H1 (cell line): Measurements from ENCODE around the gene LDLR. TPM values are rescaled to one million over a fixed set of nuclear protein-coding genes. Genes with fewer than 3 reads are reported as not detected.
"Not testable (repeated sequence)": the region's sequence is repeated elsewhere in the genome, so short reads cannot be mapped to it uniquely, and the experiment has no call there.

ENCODE experiments used
- CTCF ChIA-PET: fragments of 300-600 bp; sonication (Branson Sonifier 250); formaldehyde crosslinking; loops from one replicate; lab custom pipeline; 2021; ENCODE audit not compliant: partially characterized antibody; lab: Charles Lee
- POLR2A ChIA-PET: fragments of 300-600 bp; sonication (Branson Sonifier 250); formaldehyde crosslinking; loops from one replicate; lab custom pipeline; 2021; ENCODE audit warnings: inconsistent platforms; ENCODE audit not compliant: partially characterized antibody; lab: Charles Lee
- DNase-seq, 2 experiments: peaks; one replicate each; pipeline versions ENCODE4 v3.0.0 to v3.0.0-alpha.2; 2010 to 2022; ENCODE audit warnings: low spot score in 2 of 2, low read depth in 1 of 2, mixed read lengths in 1 of 2
- FAIRE-seq: peaks from 2 replicates; lab custom pipeline; 2011; peaks lifted over from hg19 to GRCh38; lab: Jason Lieb, UNC
- H2AFZ ChIP-seq: 2 replicates; pipeline ENCODE4 v1.8.1; 2012; ENCODE audit warnings: low read length, inconsistent platforms
- H2AK5ac ChIP-seq: 2 replicates; pipeline ENCODE4 v1.6.1; 2013; ENCODE audit warnings: low read depth, low read length
- H2BK120ac ChIP-seq: replicated peaks from 2 replicates; pipeline ENCODE3; 2013; ENCODE audit warnings: low read depth, low read length, inconsistent platforms
- H2BK12ac ChIP-seq: 2 replicates; pipeline ENCODE4 v1.6.1; 2013; ENCODE audit warnings: low read depth, low read length
- H2BK15ac ChIP-seq: 2 replicates; pipeline ENCODE4 v1.6.1; 2013; ENCODE audit warnings: low read length
- H2BK20ac ChIP-seq: 2 replicates; pipeline ENCODE4 v1.6.1; 2013; ENCODE audit warnings: low read length
- H2BK5ac ChIP-seq: 2 replicates; pipeline ENCODE4 v1.6.1; 2013; ENCODE audit warnings: low read depth, low read length
- H3K14ac ChIP-seq: 2 replicates; pipeline ENCODE4 v1.6.1; 2013; ENCODE audit warnings: inconsistent platforms; ENCODE audit not compliant: insufficient read length
- H3K18ac ChIP-seq: 2 replicates; pipeline ENCODE4 v1.6.1; 2013; ENCODE audit warnings: low read length; ENCODE audit errors: extremely low read depth
- H3K23ac ChIP-seq: 2 replicates; pipeline ENCODE4 v1.6.1; 2013; ENCODE audit warnings: inconsistent platforms; ENCODE audit not compliant: insufficient read length
- H3K23me2 ChIP-seq: 2 replicates; pipeline ENCODE4 v1.6.1; 2013; ENCODE audit warnings: low read depth, low read length
- H3K27ac ChIP-seq: 2 replicates; pipeline ENCODE4 v1.6.1; 2011; ENCODE audit warnings: low read depth, low read length, inconsistent platforms
- H3K27me3 ChIP-seq, 4 experiments: replicated peaks in 1 of 4; 1 replicate in 1 of 4; 2 replicates in 3 of 4; pipeline versions ENCODE4 v1.6.1 to v1.8.1; 2011 to 2013; ENCODE audit warnings: low read length in 3 of 4, mild to moderate bottlenecking in 3 of 4, inconsistent platforms in 2 of 4, mixed read lengths in 2 of 4, moderate library complexity in 1 of 4; ENCODE audit not compliant: control insufficient read depth in 3 of 4, insufficient read depth in 3 of 4; ENCODE audit errors: extremely low read depth in 1 of 4
- H3K36me3 ChIP-seq, 4 experiments: 2 replicates each; pipeline versions ENCODE4 v1.6.1 to v1.8.1; 2011 to 2013; ENCODE audit warnings: mild to moderate bottlenecking in 4 of 4, low read length in 3 of 4, moderate library complexity in 2 of 4, control low read depth in 1 of 4, inconsistent platforms in 1 of 4; ENCODE audit not compliant: insufficient read depth in 4 of 4, control insufficient read depth in 2 of 4
- H3K4ac ChIP-seq: replicated peaks from 2 replicates; pipeline ENCODE3; 2013; ENCODE audit warnings: low read length, low read depth, mixed read lengths, inconsistent platforms; ENCODE audit not compliant: insufficient read length
- H3K4me1 ChIP-seq, 4 experiments: replicated peaks in 1 of 4; 1 replicate in 1 of 4; 2 replicates in 3 of 4; pipeline versions ENCODE4 v1.6.1 to v1.8.1; 2011 to 2013; ENCODE audit warnings: low read length in 3 of 4, inconsistent platforms in 2 of 4, mixed read lengths in 1 of 4; ENCODE audit not compliant: insufficient read depth in 4 of 4, control insufficient read depth in 3 of 4
- H3K4me2 ChIP-seq, 2 experiments: 2 replicates each; pipeline versions ENCODE4 v1.6.1 to v1.8.1; 2011 to 2013; ENCODE audit warnings: low read depth in 2 of 2, low read length in 2 of 2, control low read depth in 1 of 2, inconsistent platforms in 1 of 2, mild to moderate bottlenecking in 1 of 2; ENCODE audit not compliant: insufficient read depth in 1 of 2
- H3K4me3 ChIP-seq, 4 experiments: fragments of 200-600, 300-600 bp in 1 of 4; sonication (generic), shearing (Covaris generic), sonication (Bioruptor Twin) in 1 of 4; 2 replicates each; pipeline versions ENCODE4 v1.5.1 to v1.8.1; 2011 to 2016; ENCODE audit warnings: low read length in 4 of 4, low read depth in 3 of 4, control low read depth in 2 of 4, inconsistent platforms in 2 of 4, mild to moderate bottlenecking in 2 of 4, mixed read lengths in 1 of 4, moderate library complexity in 1 of 4; ENCODE audit not compliant: insufficient read depth in 2 of 4; ENCODE audit errors: extremely low read depth in 1 of 4
- H3K56ac ChIP-seq: replicated peaks from 2 replicates; pipeline ENCODE3; 2013; ENCODE audit warnings: low read depth, mild to moderate bottlenecking, mixed read lengths, low read length, inconsistent platforms; ENCODE audit not compliant: insufficient read length
- H3K79me1 ChIP-seq: 2 replicates; pipeline ENCODE4 v1.6.1; 2013; ENCODE audit warnings: low read depth, low read length, control low read depth
- H3K79me2 ChIP-seq, 2 experiments: 2 replicates each; pipeline versions ENCODE4 v1.6.1 to v1.8.1; 2012 to 2013; ENCODE audit warnings: low read length in 2 of 2, mild to moderate bottlenecking in 2 of 2, inconsistent platforms in 1 of 2; ENCODE audit not compliant: insufficient read depth in 2 of 2, control insufficient read depth in 1 of 2
- H3K9ac ChIP-seq, 4 experiments: replicated peaks in 1 of 4; 1 replicate in 1 of 4; 2 replicates in 3 of 4; pipeline versions ENCODE4 v1.6.1 to v1.8.1; 2011 to 2013; ENCODE audit warnings: low read depth in 3 of 4, low read length in 3 of 4, control low read depth in 2 of 4, mild to moderate bottlenecking in 2 of 4, moderate library complexity in 2 of 4, inconsistent platforms in 1 of 4; ENCODE audit errors: extremely low read depth in 1 of 4
- H3K9me3 ChIP-seq, 2 experiments: 2 replicates each; pipeline versions ENCODE4 v1.6.1 to v1.8.1; 2012 to 2013; ENCODE audit warnings: mild to moderate bottlenecking in 2 of 2, moderate library complexity in 2 of 2, control low read depth in 1 of 2, inconsistent platforms in 1 of 2, low read depth in 1 of 2, low read length in 1 of 2, mixed read lengths in 1 of 2; ENCODE audit not compliant: insufficient read depth in 2 of 2
- H4K20me1 ChIP-seq, 2 experiments: replicated peaks in 1 of 2; 2 replicates each; pipeline versions ENCODE3 to v1.8.1; 2011 to 2013; ENCODE audit warnings: inconsistent platforms in 2 of 2, low read length in 2 of 2, mild to moderate bottlenecking in 1 of 2; ENCODE audit not compliant: insufficient read depth in 2 of 2, control insufficient read depth in 1 of 2
- H4K5ac ChIP-seq: 2 replicates; pipeline ENCODE4 v1.6.1; 2013; ENCODE audit warnings: low read length, low read depth, mixed read lengths, inconsistent platforms; ENCODE audit not compliant: insufficient read length
- H4K8ac ChIP-seq: 2 replicates; pipeline ENCODE4 v1.8.0; 2013; ENCODE audit warnings: mild to moderate bottlenecking, moderate library complexity, low read length, inconsistent platforms; ENCODE audit not compliant: insufficient read depth; ENCODE audit errors: extremely low read depth
- H4K91ac ChIP-seq: replicated peaks from 2 replicates; pipeline ENCODE3; 2013; ENCODE audit warnings: low read length, mixed read lengths, inconsistent platforms; ENCODE audit not compliant: insufficient read length
- WGBS, 2 experiments: shearing (Covaris generic) in 1 of 2; methylation state at CpG; one replicate each; pipeline versions ENCODE4 v1.1.6 to v1.1.7; 2013 to 2015; ENCODE audit warnings: low lambda C conversion rate in 2 of 2, mixed read lengths in 2 of 2, inconsistent platforms in 1 of 2, low coverage in 1 of 2, missing lambda C conversion rate in 1 of 2; ENCODE audit not compliant: insufficient replicate concordance in 2 of 2, insufficient coverage in 1 of 2, insufficient read length in 1 of 2; ENCODE audit errors: extremely low coverage in 1 of 2, missing lambda C conversion rate in 1 of 2; 5-methylcytosine and 5-hydroxymethylcytosine counted together
- polyA plus RNA-seq, 7 experiments: library from polyadenylated mRNA; depleted of rRNA in 3 of 7; stranded (reverse) in 5 of 7; unstranded in 2 of 7; fragments of >200 nt in 5 of 7; fragments of 200-250 nt in 2 of 7; gene quantifications; 1 replicate in 5 of 7; 2 replicates in 1 of 7; 4 replicates in 1 of 7; pipeline versions ENCODE4 v1.2.1 to v1.2.3, GENCODE V29; 2011 to 2013; ENCODE audit warnings: missing spikeins in 2 of 7, mixed read lengths in 2 of 7
- total RNA-seq: library from RNA; stranded (reverse); fragmentation: NEBNext Ultra II Directional; extraction: Animal tissue kit (Norgen Biotek cat#: 25700); gene quantifications from 2 replicates; pipeline ENCODE4 v1.2.1, GENCODE V29; 2021

The LDLR gene
- total and polyA plus RNA-seq, 2 of the 8 experiments (the other 6 are each of a cell fraction or from before 2014, with no cell fraction given), result 70.1 to 118 TPM

DNA sequence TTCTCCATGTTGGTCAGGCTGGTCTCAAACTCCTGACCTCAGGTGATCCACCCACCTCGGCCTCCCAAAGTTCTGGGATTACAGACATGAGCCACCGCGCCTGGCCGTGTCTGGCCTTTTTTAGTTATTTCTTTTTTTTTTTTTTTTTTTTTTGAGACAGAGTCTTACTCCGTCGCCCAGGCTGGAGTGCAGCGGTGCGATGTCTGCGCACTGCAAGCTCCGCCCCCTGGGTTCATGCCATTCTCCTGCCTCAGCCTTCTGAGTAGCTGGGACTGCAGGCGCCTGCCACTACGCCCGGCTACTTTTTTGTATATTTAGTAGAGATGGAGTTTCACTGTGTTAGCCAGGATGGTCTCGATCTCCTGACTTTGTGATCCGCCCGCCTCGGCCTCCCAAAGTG, 32.7 kb downstream of the LDLR start:
- H3K56ac ChIP-seq, H2BK120ac ChIP-seq, H3K18ac ChIP-seq, H3K27me3 ChIP-seq, H3K4ac ChIP-seq, POLR2A ChIA-PET, H3K9me3 ChIP-seq, H3K4me3 ChIP-seq, H2AK5ac ChIP-seq, H2BK15ac ChIP-seq, H4K8ac ChIP-seq, H3K23ac ChIP-seq, H3K4me2 ChIP-seq, H2BK12ac ChIP-seq, H3K79me1 ChIP-seq, H3K14ac ChIP-seq, H3K27ac ChIP-seq, H4K91ac ChIP-seq, H2AFZ ChIP-seq, H3K23me2 ChIP-seq, FAIRE-seq, DNase-seq, H4K5ac ChIP-seq, H2BK20ac ChIP-seq, H3K9ac ChIP-seq, H2BK5ac ChIP-seq, H3K4me1 ChIP-seq, H3K79me2 ChIP-seq: not testable (repeated sequence)
- peaks cover 6 to 12% of the 10 kb centered on the region in 2 experiments for H4K20me1 ChIP-seq
- WGBS, 2 experiments, result 94% methylated on average over 10 of the region's 17 CpGs; no CpG with 5 or more reads in 1 of the 2 experiments
- CTCF ChIA-PET, result interaction anchor here (0.6 to 0.7 kb wide), 3 partner anchors 13 to 70 kb away, joined by 3 read pairs; no protein-coding TSS in a partner anchor
- peaks cover 39 to 90% (median 68%) of the 10 kb centered on the region in 4 experiments for H3K36me3 ChIP-seq
